ENCODE data around the gene SCN11A.

Gene SCN11A

DNA sequence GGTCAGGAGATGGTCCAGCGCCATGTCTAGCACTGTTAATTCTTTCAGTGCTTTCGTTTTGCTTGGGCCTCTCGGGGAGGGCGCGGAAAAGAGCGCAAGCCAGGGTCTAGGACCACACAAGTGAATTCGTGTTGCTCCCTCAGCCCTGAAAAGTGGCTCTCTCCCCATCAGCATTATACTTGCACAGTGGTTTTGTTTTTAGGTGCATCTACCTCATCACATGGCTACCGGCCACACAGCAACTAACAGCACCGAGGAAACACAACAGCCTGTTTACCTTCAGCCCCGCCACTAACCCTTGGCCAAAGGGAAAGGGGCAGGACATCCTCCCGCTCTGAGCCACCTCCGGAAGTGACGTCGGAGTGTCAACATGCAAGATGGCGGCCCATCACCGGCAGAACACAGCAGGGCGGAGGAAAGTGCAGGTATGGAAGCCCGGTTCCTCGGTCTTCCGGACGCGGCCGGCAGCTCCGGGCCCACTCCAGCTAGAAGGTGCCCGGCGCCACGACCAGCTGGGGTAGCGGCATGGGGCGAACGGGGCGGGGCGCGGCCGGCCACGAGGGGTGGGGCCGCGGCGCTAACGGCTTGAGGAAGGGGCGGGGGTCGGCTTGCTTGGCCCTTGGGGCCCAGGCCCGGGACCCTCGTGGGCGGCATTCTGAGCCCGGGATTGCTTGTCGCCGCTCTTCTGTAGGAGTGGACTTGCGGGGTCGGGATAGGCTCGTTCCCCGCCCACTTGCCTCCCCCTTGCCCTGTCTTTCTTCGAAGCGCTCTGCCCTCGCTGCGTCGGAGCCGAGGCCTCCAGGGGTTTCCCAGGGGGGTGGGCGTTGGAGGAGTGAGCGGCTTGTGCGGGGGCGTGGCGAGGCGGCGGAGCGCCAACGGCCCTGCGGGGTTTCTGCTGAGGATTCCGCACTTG is at the start of gene SCN11A, which contains the start of gene WDR48:
TSS of gene SCN11A (minus strand) at position 296 of the 913 bp plus-strand sequence. CDS start 101,582 bp downstream, outside the sequence.
TSS of gene WDR48 (plus strand) at position 368 of the 913 bp plus-strand sequence. CDS start at position 378, 10 bp downstream.
- DNase-seq (ENCODE audit: extremely low read depth, insufficient read length): peak; percentile 80
- TF ChIP-seq, protein P1, sequence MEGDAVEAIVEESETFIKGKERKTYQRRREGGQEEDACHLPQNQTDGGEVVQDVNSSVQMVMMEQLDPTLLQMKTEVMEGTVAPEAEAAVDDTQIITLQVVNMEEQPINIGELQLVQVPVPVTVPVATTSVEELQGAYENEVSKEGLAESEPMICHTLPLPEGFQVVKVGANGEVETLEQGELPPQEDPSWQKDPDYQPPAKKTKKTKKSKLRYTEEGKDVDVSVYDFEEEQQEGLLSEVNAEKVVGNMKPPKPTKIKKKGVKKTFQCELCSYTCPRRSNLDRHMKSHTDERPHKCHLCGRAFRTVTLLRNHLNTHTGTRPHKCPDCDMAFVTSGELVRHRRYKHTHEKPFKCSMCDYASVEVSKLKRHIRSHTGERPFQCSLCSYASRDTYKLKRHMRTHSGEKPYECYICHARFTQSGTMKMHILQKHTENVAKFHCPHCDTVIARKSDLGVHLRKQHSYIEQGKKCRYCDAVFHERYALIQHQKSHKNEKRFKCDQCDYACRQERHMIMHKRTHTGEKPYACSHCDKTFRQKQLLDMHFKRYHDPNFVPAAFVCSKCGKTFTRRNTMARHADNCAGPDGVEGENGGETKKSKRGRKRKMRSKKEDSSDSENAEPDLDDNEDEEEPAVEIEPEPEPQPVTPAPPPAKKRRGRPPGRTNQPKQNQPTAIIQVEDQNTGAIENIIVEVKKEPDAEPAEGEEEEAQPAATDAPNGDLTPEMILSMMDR (IDR thresholded peaks at IDR 0.05; ENCODE audit: insufficient read depth, low read length, poor library complexity, severe bottlenecking): no peak

DNA sequence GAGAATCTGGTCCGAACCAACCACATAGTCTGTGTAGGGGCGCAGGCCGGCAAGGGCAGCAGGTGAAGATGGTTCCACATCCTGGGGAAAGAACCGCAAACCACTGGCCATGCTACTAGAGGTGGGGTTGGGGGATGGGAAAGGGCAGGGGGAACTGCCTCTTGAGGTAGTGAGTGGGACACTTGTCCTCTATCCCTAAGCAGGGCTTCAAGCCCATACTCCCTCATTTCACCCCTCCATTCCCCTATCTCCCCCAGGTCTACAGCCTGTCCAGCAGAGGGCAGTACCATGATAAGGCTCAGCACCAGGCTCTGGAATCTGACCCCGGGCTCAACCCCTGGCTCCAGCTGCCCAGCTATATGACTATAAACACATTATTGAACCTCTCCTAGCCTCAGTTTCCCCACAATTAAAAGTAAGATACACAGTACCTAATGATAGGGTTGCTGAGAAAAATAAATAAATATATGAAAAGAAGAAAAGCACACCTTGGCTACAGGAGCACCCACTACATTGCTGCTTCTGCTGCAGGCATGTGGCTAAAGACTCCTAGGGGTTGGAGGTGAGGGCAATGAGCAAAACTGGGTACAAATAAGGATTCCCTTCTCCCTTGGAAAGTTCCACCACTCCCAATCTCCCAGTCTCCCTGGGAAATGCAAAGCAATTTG is 49.4 kb upstream of the SCN11A start:
- peaks cover 25% of the 10 kb centered on the region for H3K36me3 ChIP-seq (ENCODE audit: control insufficient read depth, insufficient read depth, low read length)
- no peak for DNase-seq (ENCODE audit: extremely low read depth, insufficient read length)
- H3K4me3 ChIP-seq (replicated peaks; ENCODE audit: low read depth, low read length): no peak overlapping the region
- H3K27me3 ChIP-seq (replicated peaks; ENCODE audit: control insufficient read depth, insufficient read depth, low read length): no peaks in the 10 kb centered on the region
- TF ChIP-seq, protein P1 (IDR thresholded peaks at IDR 0.05; ENCODE audit: insufficient read depth, low read length, poor library complexity, severe bottlenecking): peak; percentile 85

More for the DNA sequence above, at the start of gene SCN11A, which contains the start of gene WDR48:
- no peaks in the 10 kb centered on the region for H3K27me3 ChIP-seq (replicated peaks; ENCODE audit: control insufficient read depth, insufficient read depth, low read length)
- H3K4me3 ChIP-seq (replicated peaks; ENCODE audit: low read depth, low read length): peak within 1 kb of the TSS; percentile 85
- no peaks in the 10 kb centered on the region for H3K36me3 ChIP-seq (ENCODE audit: control insufficient read depth, insufficient read depth, low read length)

DNA sequence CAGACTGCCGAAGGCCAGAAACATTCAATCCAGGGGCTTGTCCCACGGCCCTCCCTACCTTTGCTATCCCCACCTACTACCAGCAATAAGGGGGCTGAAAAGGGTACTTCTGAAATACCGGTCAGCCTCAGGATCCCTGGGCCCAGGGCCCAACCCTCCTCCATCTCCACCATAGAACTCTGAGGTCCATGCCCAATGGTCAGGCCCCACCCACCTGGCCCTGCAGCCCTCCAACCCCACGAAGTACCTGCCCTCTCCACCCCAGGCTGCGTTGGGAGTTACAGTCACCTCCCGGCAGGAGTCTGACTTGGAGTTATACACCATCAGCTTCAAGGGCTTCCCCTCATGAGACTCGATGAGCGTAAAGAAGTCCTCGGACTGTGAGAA is 48.7 kb upstream of the SCN11A start:
- H3K36me3 ChIP-seq (ENCODE audit: control insufficient read depth, insufficient read depth, low read length): peaks cover 29% of the 10 kb centered on the region
- TF ChIP-seq, protein P1 (IDR thresholded peaks at IDR 0.05; ENCODE audit: insufficient read depth, low read length, poor library complexity, severe bottlenecking): no peak
- H3K27me3 ChIP-seq (replicated peaks; ENCODE audit: control insufficient read depth, insufficient read depth, low read length): no peaks in the 10 kb centered on the region
- DNase-seq (ENCODE audit: extremely low read depth, insufficient read length): no peak
- no peak overlapping the region for H3K4me3 ChIP-seq (replicated peaks; ENCODE audit: low read depth, low read length)

DNA sequence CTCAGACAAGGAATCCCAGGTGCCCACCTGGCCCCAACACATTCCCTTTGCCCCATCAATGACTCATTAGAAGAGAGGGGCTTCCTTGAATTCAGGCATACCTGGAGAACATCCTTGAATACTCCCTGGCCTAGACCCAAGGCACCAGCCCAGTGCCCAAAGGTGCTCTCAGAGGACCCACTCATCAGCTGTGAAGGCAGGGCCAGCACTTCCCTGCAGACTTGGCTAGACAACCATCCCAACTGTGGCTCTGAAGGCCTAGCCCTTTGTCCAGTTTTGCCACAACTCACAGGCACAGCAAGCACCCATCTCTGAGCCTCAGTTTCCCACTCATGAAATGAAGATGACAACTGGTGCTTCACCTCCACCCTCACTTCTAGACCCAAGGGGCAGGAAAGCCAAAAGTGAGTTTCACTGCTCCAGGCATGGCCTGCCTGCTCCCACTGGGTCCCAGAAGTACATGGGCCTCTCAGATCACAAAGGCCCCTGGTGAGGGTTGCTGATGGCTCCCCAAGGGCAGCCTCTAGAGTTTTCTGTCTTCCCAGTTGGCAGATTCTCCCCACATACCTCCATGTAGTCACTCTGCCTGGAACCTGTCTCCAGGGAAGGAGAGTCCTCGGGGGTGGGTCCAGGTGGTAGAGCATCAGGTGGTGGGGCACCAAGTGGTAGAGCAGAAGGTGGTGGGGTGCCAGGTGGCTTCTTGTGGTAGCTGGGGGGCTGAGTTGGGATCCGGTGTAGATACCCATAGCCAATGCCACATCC is 48.2 kb upstream of the SCN11A start:
- no peak overlapping the region for H3K4me3 ChIP-seq (replicated peaks; ENCODE audit: low read depth, low read length)
- DNase-seq (ENCODE audit: extremely low read depth, insufficient read length): no peak
- TF ChIP-seq, protein P1 (IDR thresholded peaks at IDR 0.05; ENCODE audit: insufficient read depth, low read length, poor library complexity, severe bottlenecking): no peak
- no peaks in the 10 kb centered on the region for H3K27me3 ChIP-seq (replicated peaks; ENCODE audit: control insufficient read depth, insufficient read depth, low read length)
- H3K36me3 ChIP-seq (ENCODE audit: control insufficient read depth, insufficient read depth, low read length): peaks cover 29% of the 10 kb centered on the region

DNA sequence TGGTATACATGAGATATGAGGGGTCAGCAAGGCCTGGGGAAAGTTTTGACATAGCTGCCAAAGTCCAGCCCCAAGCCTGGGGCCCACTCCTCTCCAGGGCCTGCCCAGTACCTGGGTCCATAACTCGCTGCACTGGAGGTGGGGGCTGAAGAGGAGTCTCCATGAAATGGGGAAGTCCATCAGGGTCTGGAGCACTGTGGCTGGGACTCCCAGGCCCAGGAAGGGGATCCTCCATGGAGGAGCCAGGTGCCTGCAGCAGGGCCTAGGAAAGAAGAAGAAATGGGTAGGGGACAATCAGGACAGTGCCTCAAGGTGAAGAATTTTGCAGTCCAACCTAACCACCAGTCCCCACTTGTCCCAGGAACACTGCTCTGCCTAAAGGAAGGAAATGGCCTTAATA is 47.5 kb upstream of the SCN11A start:
- TF ChIP-seq, protein P1 (IDR thresholded peaks at IDR 0.05; ENCODE audit: insufficient read depth, low read length, poor library complexity, severe bottlenecking): no peak
- no peaks in the 10 kb centered on the region for H3K27me3 ChIP-seq (replicated peaks; ENCODE audit: control insufficient read depth, insufficient read depth, low read length)
- H3K36me3 ChIP-seq (ENCODE audit: control insufficient read depth, insufficient read depth, low read length): peaks cover 29% of the 10 kb centered on the region
- no peak overlapping the region for H3K4me3 ChIP-seq (replicated peaks; ENCODE audit: low read depth, low read length)
- no peak for DNase-seq (ENCODE audit: extremely low read depth, insufficient read length)
